NOMO-1 treated with dmso at 0.1 percent for 144 hours (cell line): ENCODE measurements around the gene SPAG9.

Source experiments
- DNase-seq: peaks from one replicate; lab custom pipeline; 2025; ENCODE audit not compliant: unreplicated experiment; lab: John Stamatoyannopoulos, UW

Gene SPAG9

GRCh38 chr17:50939795-50940684 lies 180.6 kb downstream of the SPAG9 start:
- DNase-seq: no peak

DNA sequence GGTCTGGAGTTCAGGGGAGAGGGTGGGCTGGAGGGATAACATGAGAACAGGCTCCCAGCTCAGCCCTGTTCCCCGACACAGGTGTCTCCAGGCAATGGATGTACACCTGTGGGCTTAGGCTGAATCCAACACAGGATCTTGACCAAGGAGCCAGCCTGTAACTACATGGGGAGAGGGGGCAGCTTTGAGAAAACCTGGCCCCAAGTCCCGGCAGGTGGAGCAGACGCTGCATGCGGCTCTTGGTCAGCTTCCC lies 181.2 kb downstream of the SPAG9 start:
- DNase-seq: no peak

DNA sequence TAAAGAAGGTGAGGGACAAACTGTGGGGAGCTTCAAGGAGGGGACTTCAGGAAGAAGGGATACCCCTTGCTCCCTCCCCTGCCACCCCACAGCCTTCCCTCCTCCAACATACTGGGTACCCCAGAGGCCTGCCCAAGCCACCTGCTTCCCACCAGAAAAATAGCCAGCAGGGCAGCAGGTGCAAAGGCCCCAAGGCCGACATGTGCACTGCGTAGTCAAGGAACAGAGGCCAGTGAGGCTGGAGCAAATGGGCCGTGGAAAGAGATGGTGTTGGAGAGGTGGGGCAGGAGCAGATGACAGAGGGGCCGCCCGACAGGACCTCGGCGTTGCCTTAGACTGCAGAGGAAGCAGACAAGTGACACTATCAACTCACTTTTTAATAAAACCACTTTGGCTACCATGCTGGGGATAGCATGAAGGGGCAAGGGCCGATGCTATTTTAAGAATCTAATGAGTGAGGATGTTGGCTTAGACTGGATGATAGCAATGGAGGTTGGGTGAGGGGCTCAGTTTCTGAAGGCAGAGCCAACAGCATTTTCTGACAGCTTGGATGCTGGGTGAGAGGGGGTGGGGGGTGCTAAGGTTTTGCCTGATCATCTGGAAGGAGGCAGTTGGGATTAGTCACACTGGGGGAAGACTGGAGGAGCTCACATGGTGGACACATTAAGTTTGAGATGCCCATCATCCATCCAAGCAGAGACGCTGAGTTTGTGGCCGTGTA lies 181.7 kb downstream of the SPAG9 start:
- no peak for DNase-seq

- DNase-seq: no peak
Measured at GRCh38 chr17:50935996-50936266, 184.7 kb downstream of the SPAG9 start.

DNA sequence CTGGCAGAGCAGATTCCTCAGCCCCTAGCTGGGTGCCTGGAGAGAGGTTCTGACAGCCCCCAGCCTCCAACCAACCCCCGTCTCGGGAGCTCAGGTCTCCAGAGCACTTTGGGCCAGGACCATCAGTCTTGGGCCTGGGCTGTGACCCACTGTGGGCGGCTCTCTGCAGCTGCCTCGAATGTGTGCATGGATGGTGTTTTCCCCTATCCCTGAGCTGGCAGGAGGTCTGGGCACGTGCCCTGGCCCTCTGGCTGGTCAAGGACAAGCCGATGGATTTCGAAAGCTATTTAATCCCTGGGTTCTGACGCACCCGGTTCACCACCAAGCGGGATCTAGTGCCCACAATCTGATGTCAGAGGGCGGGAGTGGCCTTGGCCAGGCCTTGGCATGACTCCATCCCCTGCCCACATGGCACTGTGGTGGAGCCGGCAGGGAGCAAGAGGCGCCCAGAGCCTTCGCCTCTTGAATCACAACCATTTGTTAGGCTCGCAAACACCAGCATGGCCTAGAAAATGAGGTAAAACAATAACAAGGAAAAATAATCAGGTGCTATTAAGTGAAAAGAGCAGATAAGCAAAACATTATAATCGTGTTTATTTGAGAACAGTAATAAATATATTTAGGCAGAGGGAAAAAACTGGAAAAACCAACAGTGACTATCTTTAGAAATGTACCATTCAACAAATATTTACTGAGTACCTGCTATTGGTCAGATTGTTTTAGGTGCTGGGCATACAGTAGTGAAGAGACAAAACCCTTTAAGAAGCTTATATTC lies 185.3 kb downstream of the SPAG9 start:
- no peak for DNase-seq

GRCh38 chr17:50934672-50935220 lies 185.9 kb downstream of the SPAG9 start:
- DNase-seq: no peak

DNA sequence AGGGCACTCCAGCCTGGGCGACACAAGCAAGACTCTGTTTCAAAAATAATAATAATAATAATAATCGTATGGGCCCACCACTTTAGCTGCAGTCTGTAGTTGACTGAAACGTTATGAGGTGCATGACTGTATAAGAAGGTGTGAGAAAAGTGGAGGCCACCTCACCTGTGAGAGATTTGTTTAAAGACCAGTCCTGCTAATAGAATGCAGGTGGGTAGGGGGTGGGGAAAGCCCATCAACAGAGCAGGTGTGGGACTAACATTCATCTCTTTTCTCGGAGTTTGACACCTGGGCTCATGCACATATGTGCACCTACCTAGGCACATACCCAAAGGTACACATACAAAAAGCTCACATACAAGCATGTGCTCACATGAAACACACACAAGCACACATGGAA lies 186.5 kb downstream of the SPAG9 start:
- DNase-seq: no peak

DNA sequence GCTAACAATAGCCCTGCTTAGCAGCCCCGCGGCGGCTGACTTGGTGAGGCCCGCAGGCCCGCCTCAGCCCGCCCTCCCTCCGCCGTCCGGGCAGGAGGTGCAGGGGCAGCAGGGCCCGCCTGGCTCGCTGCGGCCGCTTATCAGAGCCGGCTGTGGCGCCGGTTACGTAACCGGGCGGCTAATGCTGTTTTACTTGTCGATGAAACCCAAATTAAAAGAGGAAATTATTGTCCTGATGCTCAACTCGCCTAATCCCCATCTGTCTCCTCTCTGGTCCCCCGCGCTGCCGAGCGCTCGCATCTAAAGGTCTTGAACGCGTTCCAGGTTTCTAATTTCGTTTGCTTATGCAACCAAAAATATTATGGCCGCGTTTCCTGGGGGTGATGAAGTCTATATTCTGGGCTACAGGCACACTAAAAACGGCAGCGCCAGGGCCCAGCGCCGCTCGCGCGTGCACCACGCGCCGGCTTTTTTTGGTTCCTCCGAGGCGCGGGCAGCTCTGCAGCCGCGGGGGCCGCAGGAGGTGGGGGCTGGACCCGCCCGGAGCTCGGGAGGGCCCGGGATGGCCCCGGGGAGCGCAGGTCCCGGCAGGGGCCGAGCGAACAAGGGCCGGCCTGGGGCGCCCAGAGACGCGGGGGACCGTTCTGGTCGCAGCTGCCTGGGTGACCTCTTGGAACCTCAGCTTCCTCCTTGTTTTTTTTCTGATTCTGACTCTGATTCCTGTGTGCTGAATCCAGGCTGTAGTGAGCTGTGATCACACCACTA lies 189.3 kb downstream of the SPAG9 start:
- peak; percentile 82 for DNase-seq

- DNase-seq: no peak
Measured at GRCh38 chr17:50928646-50929045, 192.0 kb downstream of the SPAG9 start.

DNA sequence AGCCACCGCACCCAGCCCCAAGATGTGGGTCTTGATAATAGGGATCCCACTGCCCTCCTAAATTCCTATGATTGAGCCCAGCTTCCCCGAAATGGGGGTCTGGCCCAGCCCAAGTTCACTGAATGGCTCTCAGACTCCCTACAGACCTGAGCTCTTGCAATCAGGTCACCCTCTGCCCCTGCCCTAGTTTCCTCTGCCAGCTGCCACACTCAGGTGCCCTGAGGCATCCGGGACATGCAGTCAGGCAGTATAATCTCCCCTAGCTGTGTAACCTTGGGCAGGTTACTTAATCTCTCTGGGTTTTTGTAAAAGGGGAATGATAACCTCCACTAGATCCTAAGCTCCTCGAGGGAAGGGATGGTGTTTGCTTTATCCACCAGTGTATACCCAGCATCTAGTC lies 193.4 kb downstream of the SPAG9 start:
- DNase-seq: no peak

DNA sequence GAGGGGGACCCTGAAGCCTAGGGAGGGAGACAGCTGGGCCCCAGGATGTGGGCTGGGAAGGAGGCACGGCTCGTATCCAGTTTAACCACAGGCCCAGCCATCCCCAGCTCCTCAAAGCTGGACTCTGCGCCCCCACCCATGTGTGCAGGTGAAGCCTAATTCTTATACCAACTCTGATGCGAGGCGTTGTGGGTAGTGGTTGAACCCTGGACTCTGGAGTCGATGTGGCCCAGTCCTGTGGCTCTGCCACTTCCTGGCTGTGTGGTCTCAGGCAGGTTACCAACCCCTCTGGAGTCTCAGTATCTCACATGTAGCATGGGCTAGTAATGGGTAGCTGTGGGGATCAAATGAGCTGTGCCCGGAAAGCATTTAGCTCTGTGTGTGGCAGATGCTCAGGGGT lies 194.1 kb downstream of the SPAG9 start:
- no peak for DNase-seq

DNA sequence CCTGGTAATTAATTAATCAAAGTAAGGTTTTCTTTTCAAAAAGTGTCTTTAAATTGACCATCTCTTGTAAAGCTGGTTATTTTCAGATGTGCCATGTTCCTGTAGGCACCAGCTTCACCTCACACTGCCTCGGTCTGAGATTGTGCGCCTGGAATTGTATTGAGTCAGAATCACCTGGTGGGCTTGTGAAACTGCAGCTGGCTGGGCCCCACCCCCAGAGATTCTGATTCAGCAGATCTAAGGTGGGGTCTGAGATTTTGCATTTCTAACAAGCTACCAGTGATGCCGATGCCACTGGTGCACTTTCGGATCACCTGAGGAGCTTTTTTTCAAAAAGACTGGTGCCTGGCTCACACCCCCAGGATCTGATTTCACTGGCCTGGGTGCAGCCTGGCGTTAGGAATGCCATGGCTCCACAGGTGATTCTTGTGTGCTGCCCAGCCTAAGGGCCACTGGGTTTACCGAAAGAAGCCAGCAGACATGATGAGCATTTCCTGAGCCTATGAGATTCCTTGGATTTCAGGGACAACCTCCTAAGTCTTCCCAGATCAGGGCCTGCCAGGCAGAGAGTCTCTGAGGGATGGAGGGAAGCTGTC lies 195.3 kb downstream of the SPAG9 start:
- no peak for DNase-seq

GRCh38 chr17:50924800-50925199 lies 195.9 kb downstream of the SPAG9 start:
- no peak for DNase-seq

DNA sequence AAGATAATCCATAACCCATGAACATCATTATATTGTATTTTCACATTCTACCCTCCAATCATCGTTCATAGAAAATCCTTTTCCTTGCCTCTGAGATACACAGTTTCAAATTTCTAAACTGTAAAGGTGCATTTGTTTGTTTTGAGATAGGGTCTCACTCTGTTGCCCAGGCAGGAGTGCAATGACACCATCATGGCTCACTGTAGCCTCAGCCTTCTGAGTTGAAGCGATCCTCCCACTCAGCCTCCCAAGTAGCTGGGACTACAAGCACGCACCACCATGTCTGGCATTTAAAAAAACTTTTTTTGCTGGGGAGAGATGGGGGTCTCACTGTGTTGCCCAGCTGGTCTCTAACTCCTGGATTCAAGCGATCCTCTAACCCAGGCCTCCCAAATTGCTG lies 196.4 kb downstream of the SPAG9 start:
- no peak for DNase-seq

GRCh38 chr17:50923611-50924010 lies 197.1 kb downstream of the SPAG9 start:
- DNase-seq: no peak

- DNase-seq: no peak
Measured at GRCh38 chr17:50922721-50923405, 197.8 kb downstream of the SPAG9 start.

GRCh38 chr17:50922107-50922506 lies 198.6 kb downstream of the SPAG9 start:
- DNase-seq: no peak

GRCh38 chr17:50920891-50921586 lies 199.6 kb downstream of the SPAG9 start:
- peak; percentile 26 for DNase-seq

- DNase-seq: no peak
Measured at GRCh38 chr17:50920041-50920410, 200.6 kb downstream of the SPAG9 start.
